ENCODE data around the gene AKT3. TPM values are rescaled to one million over a fixed set of nuclear protein-coding genes. Genes with fewer than 3 reads are reported as not detected.
"Not testable (repeated sequence)": the region's sequence is repeated elsewhere in the genome, so short reads cannot be mapped to it uniquely, and the experiment has no call there.

Gene AKT3
- polyA plus RNA-seq, 6 donors from 2014 or later: 2.8 to 6.4 (median 3.5) TPM; not detected in 1

DNA sequence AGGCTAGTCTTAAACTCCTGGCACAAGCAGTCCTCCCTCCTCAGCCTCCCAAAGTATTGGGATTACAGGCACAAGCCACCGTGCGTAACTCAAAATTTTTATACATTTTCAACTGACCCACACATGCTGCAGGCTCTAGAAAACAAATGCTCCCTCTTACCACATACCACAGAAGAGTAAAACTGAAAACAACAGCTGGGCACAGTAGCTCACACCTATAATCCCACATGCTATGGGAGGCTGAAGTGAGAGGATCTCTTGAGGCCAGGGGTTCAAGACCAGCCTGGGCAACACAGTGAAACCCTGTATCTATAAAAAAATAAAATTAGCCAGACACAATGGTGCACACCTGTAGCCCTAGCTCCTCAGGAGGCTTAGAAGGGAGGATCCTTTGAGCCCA is 56.7 kb downstream of the AKT3 start:
- H3K27ac Mint-ChIP-seq: no peak overlapping the region
- no peaks in the 10 kb centered on the region for H3K27me3 Mint-ChIP-seq
- no peaks in the 10 kb centered on the region for H3K9me3 Mint-ChIP-seq
- no peak for ATAC-seq (ENCODE audit: low read depth in 2 of 2)
- peaks cover 5 to 36% (median 31%) of the 10 kb centered on the region in 3 donors for H3K4me1 Mint-ChIP-seq
- no peak for DNase-seq
- H3K4me3 Mint-ChIP-seq: no peak overlapping the region
- peaks cover 15 to 23% of the 10 kb centered on the region in 2 donors for H3K36me3 Mint-ChIP-seq

- peak overlapping the region in 2 of 6 donors; percentile 0 to 61 for H3K27ac Mint-ChIP-seq
- peaks cover 12 to 23% of the 10 kb centered on the region in 2 donors for H3K36me3 Mint-ChIP-seq
- DNase-seq: no peak
- H3K9me3 Mint-ChIP-seq: no peaks in the 10 kb centered on the region
- ATAC-seq (ENCODE audit: low read depth in 2 of 2): no peak
- H3K4me1 Mint-ChIP-seq: peaks cover 5 to 36% (median 31%) of the 10 kb centered on the region in 3 donors
- H3K27me3 Mint-ChIP-seq: no peaks in the 10 kb centered on the region
- no peak overlapping the region for H3K4me3 Mint-ChIP-seq
Observed at GRCh38 chr1:243792891-243793290, 57.2 kb downstream of the AKT3 start.

GRCh38 chr1:243792401-243792800 is 57.6 kb downstream of the AKT3 start:
- Mint-ChIP-seq H3K4me1 (peaks cover 5 to 41% (median 31%) of the 10 kb centered on the region in 3 donors), H3K9me3 (no peaks in the 10 kb centered on the region), H3K27me3 (no peaks in the 10 kb centered on the region), H3K36me3 (peaks cover 12 to 23% of the 10 kb centered on the region in 2 donors), H3K4me3 (no peak overlapping the region), H3K27ac (peak overlapping the region in 1 of 6 donors; percentile 49)
- DNase-seq (no peak), ATAC-seq (ENCODE audit: low read depth in 2 of 2) (no peak)

- Mint-ChIP-seq H3K4me3 (no peak overlapping the region), H3K9me3 (no peaks in the 10 kb centered on the region), H3K4me1 (peaks cover 9 to 47% (median 31%) of the 10 kb centered on the region in 3 donors), H3K27me3 (no peaks in the 10 kb centered on the region), H3K36me3 (peaks cover 11 to 22% of the 10 kb centered on the region in 2 donors), H3K27ac (peak overlapping the region in 1 of 6 donors; percentile 23)
- ATAC-seq (ENCODE audit: low read depth in 2 of 2) (no peak), DNase-seq (no peak)
Observed at GRCh38 chr1:243791586-243792267, 58.3 kb downstream of the AKT3 start.

- Mint-ChIP-seq H3K27me3 (no peaks in the 10 kb centered on the region), H3K9me3 (no peaks in the 10 kb centered on the region), H3K4me3 (no peak overlapping the region), H3K36me3 (peaks cover 0 to 18% of the 10 kb centered on the region in 2 donors), H3K27ac (no peak overlapping the region), H3K4me1 (peaks cover 9 to 47% (median 30%) of the 10 kb centered on the region in 3 donors)
- ATAC-seq (ENCODE audit: low read depth in 2 of 2) (no peak), DNase-seq (no peak)
Observed at GRCh38 chr1:243790404-243790803, 59.6 kb downstream of the AKT3 start.

GRCh38 chr1:243786531-243786930 is 63.5 kb downstream of the AKT3 start:
- Mint-ChIP-seq H3K4me1 (peaks cover 10 to 30% (median 19%) of the 10 kb centered on the region in 3 donors), H3K9me3 (no peaks in the 10 kb centered on the region), H3K36me3 (peaks cover 0 to 14% of the 10 kb centered on the region in 2 donors), H3K27me3 (no peaks in the 10 kb centered on the region), H3K4me3 (no peak overlapping the region), H3K27ac (peak overlapping the region in 3 of 6 donors; percentile 20 to 95 (median 91))
- ATAC-seq (ENCODE audit: low read depth in 2 of 2) (no peak), DNase-seq (no peak)

DNA sequence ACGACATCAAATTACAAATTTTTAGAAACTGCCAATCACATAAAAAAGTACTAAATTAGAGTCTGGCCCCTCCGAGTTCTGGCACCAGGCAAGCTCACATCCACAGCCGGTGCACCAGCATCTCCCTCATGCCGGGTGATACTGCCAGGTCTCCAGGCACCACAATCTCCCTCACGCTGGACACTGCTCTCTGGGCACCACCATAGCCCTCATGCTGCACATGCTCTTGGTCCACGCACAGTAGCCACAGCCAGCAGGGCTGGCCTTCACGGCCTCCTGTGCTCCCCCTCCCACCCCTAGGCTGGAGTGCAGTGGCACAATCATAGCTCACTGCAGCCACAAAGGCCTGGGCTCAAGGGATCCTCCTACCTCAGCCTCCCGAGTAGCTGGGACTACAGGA is 65.5 kb downstream of the AKT3 start:
- no peaks in the 10 kb centered on the region for H3K27me3 Mint-ChIP-seq
- peak overlapping the region in 3 of 6 donors; percentile 29 to 82 (median 44) for H3K27ac Mint-ChIP-seq
- H3K4me1 Mint-ChIP-seq: peaks cover 7 to 17% (median 10%) of the 10 kb centered on the region in 3 donors
- ATAC-seq (ENCODE audit: low read depth in 2 of 2) (no peak), DNase-seq (no peak)
- H3K36me3 Mint-ChIP-seq: peaks cover 0 to 14% of the 10 kb centered on the region in 2 donors
- H3K4me3 Mint-ChIP-seq: peak overlapping the region in 1 of 8 donors; percentile 20
- H3K9me3 Mint-ChIP-seq: no peaks in the 10 kb centered on the region

- Mint-ChIP-seq H3K36me3 (peaks cover 0 to 19% of the 10 kb centered on the region in 2 donors), H3K27ac (peak overlapping the region in 2 of 6 donors; percentile 44 to 88), H3K4me1 (peaks cover 4 to 17% (median 10%) of the 10 kb centered on the region in 3 donors)
Observed at GRCh38 chr1:243783714-243784113, 66.3 kb downstream of the AKT3 start.

DNA sequence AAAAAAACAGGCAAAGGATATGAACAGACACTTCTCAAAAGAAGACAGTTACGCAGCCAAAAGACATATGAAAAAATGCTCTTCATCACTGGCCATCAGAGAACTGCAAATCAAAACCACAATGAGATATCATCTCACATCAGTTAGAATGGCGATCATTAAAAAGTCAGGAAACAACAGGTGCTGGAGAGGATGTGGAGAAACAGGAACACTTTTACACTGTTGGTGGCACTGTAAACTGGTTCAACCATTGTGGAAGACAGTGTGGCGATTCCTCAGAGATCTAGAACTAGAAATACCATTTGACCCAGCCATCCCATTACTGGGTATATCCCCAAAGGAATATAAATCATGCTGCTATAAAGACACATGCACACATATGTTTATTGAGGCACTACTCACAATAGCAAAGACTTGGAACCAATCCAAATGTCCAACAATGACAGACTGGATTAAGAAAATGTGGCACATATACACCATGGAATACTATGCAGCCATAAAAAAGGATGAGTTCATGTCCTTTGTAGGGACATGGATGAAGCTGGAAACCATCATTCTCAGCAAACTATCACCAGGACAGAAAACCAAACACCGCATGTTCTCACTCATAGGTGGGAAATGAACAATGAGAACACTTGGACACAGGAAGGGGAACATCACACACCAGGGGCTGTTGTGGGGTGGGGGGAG is 77.5 kb downstream of the AKT3 start:
- not testable (repeated sequence) for H3K27me3 Mint-ChIP-seq; ATAC-seq (ENCODE audit: low read depth in 2 of 2); H3K27ac Mint-ChIP-seq; H3K4me3 Mint-ChIP-seq; DNase-seq
- Mint-ChIP-seq H3K36me3 (peaks cover 23 to 25% of the 10 kb centered on the region in 2 donors), H3K4me1 (peaks cover 3 to 25% (median 3%) of the 10 kb centered on the region in 3 donors), H3K9me3 (peaks cover 0 to 29% (median 17%) of the 10 kb centered on the region in 7 donors)

More at GRCh38 chr1:243783714-243784113, 66.3 kb downstream of the AKT3 start:
- ATAC-seq (ENCODE audit: low read depth in 2 of 2) (no peak), DNase-seq (no peak)
- H3K4me3 Mint-ChIP-seq: peak overlapping the region in 1 of 8 donors; percentile 37
- H3K9me3 Mint-ChIP-seq: no peaks in the 10 kb centered on the region
- no peaks in the 10 kb centered on the region for H3K27me3 Mint-ChIP-seq

DNA sequence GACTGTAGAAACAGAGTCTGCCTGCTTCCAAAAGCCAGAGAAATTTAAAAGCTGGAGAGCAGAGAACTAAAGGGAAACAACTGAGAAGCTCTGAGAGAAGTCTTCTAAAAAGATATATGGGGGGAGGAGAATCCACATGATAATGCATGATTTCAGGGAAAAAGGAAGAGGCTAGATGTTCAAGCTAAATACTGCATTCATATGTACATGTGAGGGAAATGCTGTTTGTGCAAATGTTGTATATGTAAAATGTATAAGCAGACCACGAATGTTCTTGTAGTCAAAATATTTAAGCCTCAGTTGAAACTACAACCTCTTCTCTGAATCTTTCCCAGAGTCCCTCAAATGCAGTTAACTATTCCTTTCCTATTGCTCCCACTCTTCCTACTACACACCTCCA is 79.2 kb downstream of the AKT3 start:
- no peak for DNase-seq
- Mint-ChIP-seq H3K36me3 (peaks cover 8 to 12% of the 10 kb centered on the region in 2 donors), H3K9me3 (peaks cover 0 to 15% (median 6%) of the 10 kb centered on the region in 7 donors), H3K4me1 (peaks cover 6 to 31% (median 12%) of the 10 kb centered on the region in 3 donors), H3K27ac (no peak overlapping the region), H3K27me3 (no peaks in the 10 kb centered on the region), H3K4me3 (no peak overlapping the region)
- no peak for ATAC-seq (ENCODE audit: low read depth in 2 of 2)

DNA sequence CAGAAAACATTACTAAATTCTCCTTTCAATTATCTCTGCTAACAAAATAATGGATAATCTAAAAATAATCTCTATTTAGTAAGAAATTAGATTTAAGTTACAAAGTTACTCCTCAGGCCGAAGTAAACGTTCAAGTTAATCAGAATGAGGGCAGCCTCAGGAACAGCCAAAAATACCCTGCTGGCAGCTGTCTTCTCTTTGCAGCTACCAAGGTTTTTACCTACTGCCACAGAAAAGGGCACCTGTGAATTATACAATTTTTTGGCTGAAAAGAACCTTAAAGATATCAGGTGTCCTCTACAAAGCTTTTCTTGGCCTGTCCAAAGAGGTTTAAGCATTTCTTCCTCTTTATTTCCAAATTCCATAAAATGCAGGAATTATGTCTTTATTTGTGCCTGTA is 84.4 kb downstream of the AKT3 start:
- no peak for ATAC-seq (ENCODE audit: low read depth in 2 of 2)
- H3K27ac Mint-ChIP-seq: no peak overlapping the region
- no peak for DNase-seq
- no peaks in the 10 kb centered on the region for H3K27me3 Mint-ChIP-seq
- no peaks in the 10 kb centered on the region for H3K9me3 Mint-ChIP-seq
- no peak overlapping the region for H3K4me3 Mint-ChIP-seq
- peaks cover 3 to 26% (median 10%) of the 10 kb centered on the region in 3 donors for H3K4me1 Mint-ChIP-seq
- H3K36me3 Mint-ChIP-seq: no peaks in the 10 kb centered on the region

DNA sequence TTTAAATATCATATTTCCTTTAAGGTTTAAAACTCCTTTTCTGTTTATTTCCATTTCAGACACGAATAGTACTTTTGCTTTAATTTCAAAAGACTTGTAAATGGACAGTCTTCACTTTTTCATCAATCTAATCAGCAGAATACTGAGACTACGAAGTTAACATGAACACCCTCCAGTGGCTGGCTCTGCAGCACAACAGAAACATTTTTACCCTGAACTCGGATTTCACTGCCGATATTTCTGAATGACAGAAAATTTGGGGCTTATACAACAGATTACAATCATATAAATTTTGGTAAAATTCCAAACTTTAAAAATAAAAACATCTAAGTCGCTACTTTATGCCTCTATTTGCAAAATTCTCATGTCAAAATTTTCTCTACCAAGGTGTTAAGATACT is 86.2 kb downstream of the AKT3 start:
- Mint-ChIP-seq H3K4me3 (no peak overlapping the region), H3K9me3 (no peaks in the 10 kb centered on the region), H3K27ac (no peak overlapping the region), H3K27me3 (no peaks in the 10 kb centered on the region), H3K36me3 (no peaks in the 10 kb centered on the region), H3K4me1 (peaks cover 3 to 19% (median 18%) of the 10 kb centered on the region in 3 donors)
- ATAC-seq (ENCODE audit: low read depth in 2 of 2) (no peak), DNase-seq (no peak)

DNA sequence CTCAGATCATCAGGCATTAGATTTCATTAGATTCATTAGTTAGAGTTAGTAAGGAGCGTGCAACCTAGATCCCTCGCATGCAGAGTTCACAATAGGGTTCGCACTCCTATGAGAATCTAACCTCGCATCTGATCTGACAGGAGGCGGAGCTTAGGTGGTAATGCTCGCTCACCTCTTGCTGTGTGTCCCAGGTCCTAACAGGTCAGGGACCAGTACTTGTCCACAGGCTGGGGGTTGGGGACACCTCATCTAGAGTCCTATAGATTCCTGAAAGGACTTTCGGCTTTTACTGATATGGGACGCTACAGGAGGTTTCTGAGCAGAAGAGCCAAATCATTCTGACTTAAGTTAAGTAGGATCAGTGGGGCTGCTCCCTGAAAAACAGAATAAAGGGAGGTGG is 91.4 kb downstream of the AKT3 start:
- DNase-seq: no peak
- ATAC-seq (ENCODE audit: low read depth in 2 of 2): no peak
- Mint-ChIP-seq H3K27ac (peak overlapping the region in 1 of 6 donors; percentile 26), H3K36me3 (no peaks in the 10 kb centered on the region), H3K9me3 (no peaks in the 10 kb centered on the region), H3K4me1 (peaks cover 3 to 15% (median 13%) of the 10 kb centered on the region in 3 donors), H3K4me3 (no peak overlapping the region), H3K27me3 (no peaks in the 10 kb centered on the region)

GRCh38 chr1:243756529-243756928 is 93.5 kb downstream of the AKT3 start:
- DNase-seq (no peak), ATAC-seq (ENCODE audit: low read depth in 2 of 2) (no peak)
- Mint-ChIP-seq H3K4me3 (no peak overlapping the region), H3K36me3 (no peaks in the 10 kb centered on the region), H3K9me3 (no peaks in the 10 kb centered on the region), H3K4me1 (peaks cover 3 to 15% (median 15%) of the 10 kb centered on the region in 3 donors), H3K27ac (peak overlapping the region in 1 of 6 donors; percentile 13), H3K27me3 (no peaks in the 10 kb centered on the region)
